Stimulated activated CD4-positive, alpha-beta T cell treated with anti-CD3 and anti-CD28 coated beads, Interleukin-1b, Interleukin-23, amount 100 ng/mL, for 24 hours (primary cell): ENCODE results near the gene EDIL3.
"Not testable (repeated sequence)": the region's sequence is repeated elsewhere in the genome, so short reads cannot be mapped to it uniquely, and the experiment has no call there.

Experiments
- DNase-seq, 4 experiments: peaks; one replicate each; pipeline ENCODE4 v3.0.0-alpha.2; 2020; ENCODE audit warnings: low read depth in 4 of 4, low spot score in 1 of 4

The EDIL3 gene

GRCh38 chr5:84379749-84380148, 4.9 kb downstream of the EDIL3 start:
- no peak for DNase-seq

GRCh38 chr5:84378961-84379360, 5.7 kb downstream of the EDIL3 start:
- no peak for DNase-seq

GRCh38 chr5:84378420-84378819, 6.3 kb downstream of the EDIL3 start:
- no peak for DNase-seq

- no peak for DNase-seq
Measured at GRCh38 chr5:84376346-84376745, 8.3 kb downstream of the EDIL3 start.

GRCh38 chr5:84374568-84374967, 10.1 kb downstream of the EDIL3 start:
- DNase-seq: no peak

GRCh38 chr5:84373506-84373905, 11.2 kb downstream of the EDIL3 start:
- DNase-seq: no peak

- DNase-seq: no peak
Measured at GRCh38 chr5:84372066-84372695, 12.5 kb downstream of the EDIL3 start.

- no peak for DNase-seq
Measured at GRCh38 chr5:84370176-84370575, 14.5 kb downstream of the EDIL3 start.

- DNase-seq: no peak
Measured at GRCh38 chr5:84364043-84364442, 20.6 kb downstream of the EDIL3 start.

- no peak for DNase-seq
Measured at GRCh38 chr5:84362061-84362720, 22.5 kb downstream of the EDIL3 start.

GRCh38 chr5:84361572-84361971, 23.1 kb downstream of the EDIL3 start:
- DNase-seq: no peak

GRCh38 chr5:84360056-84360455, 24.6 kb downstream of the EDIL3 start:
- no peak for DNase-seq

- DNase-seq: no peak
Measured at GRCh38 chr5:84354101-84354500, 30.6 kb downstream of the EDIL3 start.

GRCh38 chr5:84344788-84345187, 39.9 kb downstream of the EDIL3 start:
- DNase-seq: no peak

- DNase-seq: no peak
Measured at GRCh38 chr5:84343171-84343570, 41.5 kb downstream of the EDIL3 start.

GRCh38 chr5:84332106-84332505, 52.6 kb downstream of the EDIL3 start:
- no peak for DNase-seq

GRCh38 chr5:84327591-84327990, 57.1 kb downstream of the EDIL3 start:
- no peak for DNase-seq

GRCh38 chr5:84322646-84323045, 62.0 kb downstream of the EDIL3 start:
- no peak for DNase-seq

- not testable (repeated sequence) for DNase-seq
Measured at GRCh38 chr5:84317826-84318225, 66.9 kb downstream of the EDIL3 start.

GRCh38 chr5:84312280-84312679, 72.4 kb downstream of the EDIL3 start:
- not testable (repeated sequence) for DNase-seq

GRCh38 chr5:84309850-84310249, 74.8 kb downstream of the EDIL3 start:
- DNase-seq: not testable (repeated sequence)

GRCh38 chr5:84306601-84307000, 78.1 kb downstream of the EDIL3 start:
- no peak for DNase-seq

GRCh38 chr5:84304599-84304998, 80.1 kb downstream of the EDIL3 start:
- no peak for DNase-seq
